Colonic mucosa (tissue), 4 donors: ENCODE measurements around the gene TMCC1. TPM values are rescaled to one million over a fixed set of nuclear protein-coding genes. Genes with fewer than 3 reads are reported as not detected.

Experiments used
- DNase-seq: peaks from one replicate; pipeline ENCODE4 v3.0.0-alpha.2; 2020
- H3K27ac ChIP-seq: fragments of 200-600 bp; one replicate; pipeline ENCODE4 v1.8.0; 2021
- H3K27me3 ChIP-seq: fragments of 200-600 bp; one replicate; pipeline ENCODE4 v1.8.0; 2021
- H3K36me3 ChIP-seq: fragments of 200-600 bp; one replicate; pipeline ENCODE4 v1.8.0; 2021
- H3K4me1 ChIP-seq: fragments of 200-600 bp; one replicate; pipeline ENCODE4 v1.8.0; 2021; ENCODE audit warnings: mild to moderate bottlenecking
- H3K4me3 ChIP-seq: fragments of 200-600 bp; one replicate; pipeline ENCODE4 v1.8.0; 2021
- H3K9ac ChIP-seq, 2 donors: one replicate each; pipeline ENCODE4 v1.7.0; 2013; ENCODE audit warnings: control low read depth in 2 of 2, low read depth in 2 of 2, low read length in 2 of 2
- H3K9me3 ChIP-seq: fragments of 200-600 bp; one replicate; pipeline ENCODE4 v1.8.0; 2021
- intact Hi-C: fragments of 100-400 bp; cut with DNase I; formaldehyde crosslinking; loops from one replicate; pipeline ENCODE4 v1.14.1; 2022
- total RNA-seq, 2 donors: library from RNA; stranded (reverse); fragmentation: NEBNext Ultra II Directional in 1 of 2; extraction: Animal tissue kit (Norgen Biotek cat#: 25700) in 1 of 2; gene quantifications; one replicate each; pipeline ENCODE4 v1.2.1, GENCODE V29; 2021
- TF ChIP-seq, protein P1 (sequence below): fragments of 200-600 bp; IDR thresholded peaks from one replicate; pipeline ENCODE4 v1.8.0; 2022; ENCODE audit warnings: antibody characterized with exemption, mild to moderate bottlenecking
- donor health status: healthy.
- donor health status: DM: no; HTN: no; CAD: no.
- donor health status: DM: no; HTN: no; CAD: no.

The TMCC1 gene
- 10 to 100 TPM; 23.2 to 32.8 TPM for total RNA-seq

DNA sequence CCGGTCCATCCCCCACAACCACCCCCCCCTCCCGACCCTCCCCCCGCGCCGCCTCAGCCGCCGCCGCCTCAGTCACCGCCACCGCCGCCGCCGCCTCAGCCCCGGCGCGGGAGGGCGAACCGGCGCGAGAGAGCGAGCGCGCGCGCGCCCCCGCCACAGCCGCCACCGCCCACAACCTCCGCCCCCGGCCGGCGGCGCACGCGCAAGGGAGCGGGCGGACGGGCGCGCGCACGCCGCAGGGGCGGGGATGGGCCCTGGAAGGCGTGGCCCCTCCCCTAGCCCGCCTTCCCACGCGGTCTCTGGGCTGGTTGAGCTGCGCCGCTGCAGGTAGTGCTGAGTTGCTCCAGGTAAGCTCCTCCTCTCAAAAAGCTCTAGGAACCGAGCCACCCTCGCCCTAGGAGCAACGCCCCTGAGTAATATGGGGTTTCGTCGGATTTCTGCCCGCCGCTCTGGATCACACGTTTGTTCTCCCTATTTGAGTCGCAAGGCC lies at the start of gene TMCC1:
TMCC1 (minus strand) TSS at position 131 of the 490 bp plus-strand sequence.
- TF ChIP-seq, protein P1, sequence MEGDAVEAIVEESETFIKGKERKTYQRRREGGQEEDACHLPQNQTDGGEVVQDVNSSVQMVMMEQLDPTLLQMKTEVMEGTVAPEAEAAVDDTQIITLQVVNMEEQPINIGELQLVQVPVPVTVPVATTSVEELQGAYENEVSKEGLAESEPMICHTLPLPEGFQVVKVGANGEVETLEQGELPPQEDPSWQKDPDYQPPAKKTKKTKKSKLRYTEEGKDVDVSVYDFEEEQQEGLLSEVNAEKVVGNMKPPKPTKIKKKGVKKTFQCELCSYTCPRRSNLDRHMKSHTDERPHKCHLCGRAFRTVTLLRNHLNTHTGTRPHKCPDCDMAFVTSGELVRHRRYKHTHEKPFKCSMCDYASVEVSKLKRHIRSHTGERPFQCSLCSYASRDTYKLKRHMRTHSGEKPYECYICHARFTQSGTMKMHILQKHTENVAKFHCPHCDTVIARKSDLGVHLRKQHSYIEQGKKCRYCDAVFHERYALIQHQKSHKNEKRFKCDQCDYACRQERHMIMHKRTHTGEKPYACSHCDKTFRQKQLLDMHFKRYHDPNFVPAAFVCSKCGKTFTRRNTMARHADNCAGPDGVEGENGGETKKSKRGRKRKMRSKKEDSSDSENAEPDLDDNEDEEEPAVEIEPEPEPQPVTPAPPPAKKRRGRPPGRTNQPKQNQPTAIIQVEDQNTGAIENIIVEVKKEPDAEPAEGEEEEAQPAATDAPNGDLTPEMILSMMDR = no peak
- Histone ChIP-seq H3K9me3 (no peaks in the 10 kb centered on the region), H3K27ac (peak within 1 kb of the TSS; percentile 90), H3K9ac (peak within 1 kb of the TSS; percentile 85 to 96), H3K36me3 (no peaks in the 10 kb centered on the region), H3K4me3 (peak within 1 kb of the TSS; percentile 92), H3K27me3 (no peaks in the 10 kb centered on the region), H3K4me1 (peaks cover 13% of the 10 kb centered on the region)
- intact Hi-C loops = no loop called here
- peak; percentile 91 for DNase-seq

DNA sequence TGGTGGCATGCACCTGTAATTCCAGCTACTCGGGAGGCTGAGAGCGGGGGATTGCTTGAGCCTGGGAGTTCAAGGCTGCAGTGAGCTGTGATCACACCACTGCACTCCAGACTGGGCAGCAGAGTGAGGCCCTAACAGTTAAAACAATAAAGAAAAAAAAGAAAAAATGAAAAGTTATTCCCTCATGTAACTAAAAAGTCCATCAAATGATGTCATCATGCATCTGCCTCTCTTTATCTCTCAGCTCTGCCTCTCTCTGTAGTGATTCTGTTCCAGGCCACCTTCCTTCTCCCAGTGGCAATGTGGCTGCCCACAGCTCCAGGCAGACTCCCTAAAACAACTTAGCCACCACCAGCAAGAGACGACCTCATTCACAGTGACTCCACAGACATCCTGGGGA lies 49.5 kb upstream of the TMCC1 start:
- no peak for DNase-seq
- intact Hi-C loops = loop anchor here (5.0 kb wide), 1 partner anchor 159 kb away; no protein-coding TSS in a partner anchor
- H3K36me3 ChIP-seq = no peaks in the 10 kb centered on the region
- H3K9ac ChIP-seq = no peak overlapping the region
- no peak overlapping the region for H3K27ac ChIP-seq
- H3K9me3 ChIP-seq = no peaks in the 10 kb centered on the region
- H3K4me3 ChIP-seq = no peak overlapping the region
- no peaks in the 10 kb centered on the region for H3K4me1 ChIP-seq
- no peaks in the 10 kb centered on the region for H3K27me3 ChIP-seq
- TF ChIP-seq, protein P1 = no peak

DNA sequence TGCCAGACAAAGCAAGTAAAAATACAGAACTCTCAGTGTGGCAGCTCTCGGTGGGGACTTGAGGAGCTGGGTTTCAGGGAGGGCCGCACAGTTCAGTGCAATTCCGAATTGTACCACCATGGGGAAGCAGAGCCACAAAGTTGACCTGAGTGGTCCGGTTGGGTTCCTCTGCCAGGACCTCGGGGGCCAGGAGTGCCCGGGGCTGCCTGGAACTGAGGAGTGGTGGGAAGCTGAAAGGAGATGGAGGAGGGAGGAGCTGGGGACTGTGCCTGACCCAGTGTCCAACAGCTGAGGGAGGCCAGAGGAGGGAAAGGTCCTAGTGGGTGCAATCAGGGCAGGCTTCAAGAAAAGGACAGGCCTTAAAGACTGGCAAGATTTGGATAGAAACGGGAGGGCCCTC lies 48.8 kb upstream of the TMCC1 start:
- Histone ChIP-seq H3K4me3 (no peak overlapping the region), H3K4me1 (no peaks in the 10 kb centered on the region), H3K9ac (no peak overlapping the region), H3K9me3 (no peaks in the 10 kb centered on the region), H3K36me3 (no peaks in the 10 kb centered on the region), H3K27ac (no peak overlapping the region), H3K27me3 (no peaks in the 10 kb centered on the region)
- intact Hi-C loops = loop anchor here (5.0 kb wide), 1 partner anchor 160 kb away; no protein-coding TSS in a partner anchor
- TF ChIP-seq, protein P1 = peak; percentile 73
- DNase-seq = peak; percentile 51

DNA sequence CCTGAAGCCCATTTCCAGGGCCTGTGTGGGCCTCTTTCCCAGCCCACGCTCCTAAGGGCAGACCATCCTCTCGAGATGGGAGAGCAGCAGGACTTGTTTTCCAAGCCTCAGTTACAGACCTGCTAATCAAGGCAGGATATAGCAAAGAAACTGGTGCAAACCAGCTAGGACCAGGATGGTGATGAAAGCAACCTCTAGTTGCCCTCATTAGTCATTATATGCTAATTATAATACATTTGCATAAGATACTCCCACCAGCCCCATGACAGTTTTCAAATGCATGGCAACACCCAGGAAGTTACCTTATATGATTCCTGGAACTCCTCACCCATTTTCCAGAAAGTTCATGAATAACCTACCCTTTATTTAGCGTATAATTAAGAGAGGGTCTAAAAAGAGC lies 46.6 kb upstream of the TMCC1 start:
- Histone ChIP-seq H3K4me1 (no peaks in the 10 kb centered on the region), H3K27me3 (no peaks in the 10 kb centered on the region), H3K4me3 (no peak overlapping the region), H3K9ac (no peak overlapping the region), H3K36me3 (no peaks in the 10 kb centered on the region), H3K9me3 (no peaks in the 10 kb centered on the region), H3K27ac (no peak overlapping the region)
- intact Hi-C loops = loop anchor here (5.0 kb wide), 1 partner anchor 162 kb away; no protein-coding TSS in a partner anchor
- TF ChIP-seq, protein P1 = no peak
- DNase-seq = no peak

DNA sequence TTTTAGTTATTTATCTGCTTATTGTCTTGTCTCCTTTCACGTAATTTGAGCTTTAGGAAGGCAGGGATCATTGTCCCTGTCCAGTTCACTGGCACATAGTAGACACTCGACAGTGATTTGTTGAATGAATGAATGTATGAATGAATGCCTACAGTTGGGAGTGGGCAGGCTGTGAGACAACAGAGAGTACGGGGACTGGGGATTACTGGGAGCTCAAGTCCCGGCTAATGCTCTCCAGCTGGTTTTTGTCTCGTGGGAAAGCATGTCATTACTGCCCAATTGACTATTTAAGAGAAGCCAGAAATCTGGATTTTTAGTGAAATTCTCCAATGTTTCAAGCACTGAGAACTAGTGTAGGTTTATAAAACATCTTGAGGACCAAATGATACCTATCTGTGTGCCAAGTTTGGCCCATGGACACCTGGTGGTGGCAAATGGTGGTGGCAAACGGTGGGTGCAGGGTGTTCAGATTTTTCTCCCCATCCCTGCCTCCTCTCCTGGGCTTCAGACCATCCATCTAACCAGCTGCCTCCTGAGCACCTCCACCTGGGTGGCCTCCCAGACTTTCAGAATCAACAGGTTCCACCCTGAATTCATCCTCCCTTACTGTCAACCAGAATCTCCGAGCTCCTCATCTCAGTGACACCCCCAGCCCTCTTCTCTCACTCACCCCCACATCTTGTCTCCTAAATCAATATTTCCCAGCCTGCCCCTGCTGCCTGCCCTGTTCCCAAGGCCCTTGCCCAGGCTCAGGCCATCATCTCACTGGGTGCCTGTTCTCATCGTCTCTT lies 44.8 kb upstream of the TMCC1 start:
- no peak for DNase-seq
- Histone ChIP-seq H3K9ac (no peak overlapping the region), H3K27ac (no peak overlapping the region), H3K4me1 (no peaks in the 10 kb centered on the region), H3K4me3 (no peak overlapping the region), H3K27me3 (no peaks in the 10 kb centered on the region), H3K9me3 (no peaks in the 10 kb centered on the region), H3K36me3 (no peaks in the 10 kb centered on the region)
- TF ChIP-seq, protein P1 = no peak
- intact Hi-C loops = no loop called here
